Measurements from ENCODE around the gene PLXNA4.

Gene PLXNA4

DNA sequence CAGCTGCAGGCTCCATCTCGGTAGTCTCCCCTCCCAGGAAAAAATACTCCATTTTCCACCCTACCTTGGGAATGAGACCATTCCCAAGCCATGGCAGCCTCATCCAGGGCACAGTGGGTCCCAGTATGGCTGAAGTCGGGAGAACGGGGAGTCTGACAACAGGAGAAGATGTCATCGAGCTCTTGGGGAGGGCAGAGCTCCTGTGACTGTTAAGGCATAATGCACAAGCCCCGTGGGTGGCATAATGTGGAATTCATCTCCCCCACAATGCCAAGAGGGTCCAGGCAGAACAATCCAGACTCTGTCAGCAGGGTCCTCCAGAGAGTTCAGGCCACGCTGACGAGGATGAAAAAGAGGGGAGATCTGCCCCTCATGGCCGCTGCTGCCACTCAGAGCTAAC is 279.4 kb downstream of the PLXNA4 start:
- H3K4me3 ChIP-seq (ENCODE audit: low read depth, low read length) = no peak overlapping the region
- no peak overlapping the region for H2AFZ ChIP-seq (ENCODE audit: low read length, unreplicated experiment)
- no peak overlapping the region for H3K27ac ChIP-seq (ENCODE audit: low read depth, low read length)
- no peaks in the 10 kb centered on the region for H3K4me1 ChIP-seq (ENCODE audit: control insufficient read depth, insufficient read depth, low read length, unreplicated experiment)
- H3K27me3 ChIP-seq (ENCODE audit: insufficient read depth, low read length) = no peaks in the 10 kb centered on the region
- H3K79me2 ChIP-seq (ENCODE audit: control insufficient read depth, insufficient read depth, low read length, unreplicated experiment) = no peaks in the 10 kb centered on the region
- H3K36me3 ChIP-seq (ENCODE audit: insufficient read depth, low read length) = no peaks in the 10 kb centered on the region

DNA sequence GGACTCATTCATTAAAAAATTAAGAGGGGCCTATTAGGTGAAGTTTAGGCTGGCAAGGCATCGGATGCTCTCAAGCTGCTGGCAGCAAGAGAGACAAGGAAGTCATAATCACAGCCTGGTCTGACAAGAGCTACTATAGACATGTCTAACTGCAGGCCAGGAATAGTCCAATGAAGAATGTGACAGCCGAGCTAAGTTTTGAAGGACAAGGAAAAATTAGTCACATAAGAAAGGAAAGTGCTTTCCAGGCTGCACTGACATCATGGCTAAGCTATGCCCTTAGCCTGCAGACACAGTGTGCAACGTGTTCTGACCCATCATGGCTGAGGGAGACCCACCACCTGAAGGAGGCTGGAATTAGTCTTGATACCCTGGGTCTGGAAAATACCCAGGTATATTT is 281.1 kb downstream of the PLXNA4 start:
- no peaks in the 10 kb centered on the region for H3K36me3 ChIP-seq (ENCODE audit: insufficient read depth, low read length)
- no peak overlapping the region for H3K27ac ChIP-seq (ENCODE audit: low read depth, low read length)
- no peaks in the 10 kb centered on the region for H3K79me2 ChIP-seq (ENCODE audit: control insufficient read depth, insufficient read depth, low read length, unreplicated experiment)
- H3K4me3 ChIP-seq (ENCODE audit: low read depth, low read length) = no peak overlapping the region
- H3K27me3 ChIP-seq (ENCODE audit: insufficient read depth, low read length) = no peaks in the 10 kb centered on the region
- H2AFZ ChIP-seq (ENCODE audit: low read length, unreplicated experiment) = no peak overlapping the region
- H3K4me1 ChIP-seq (ENCODE audit: control insufficient read depth, insufficient read depth, low read length, unreplicated experiment) = no peaks in the 10 kb centered on the region

DNA sequence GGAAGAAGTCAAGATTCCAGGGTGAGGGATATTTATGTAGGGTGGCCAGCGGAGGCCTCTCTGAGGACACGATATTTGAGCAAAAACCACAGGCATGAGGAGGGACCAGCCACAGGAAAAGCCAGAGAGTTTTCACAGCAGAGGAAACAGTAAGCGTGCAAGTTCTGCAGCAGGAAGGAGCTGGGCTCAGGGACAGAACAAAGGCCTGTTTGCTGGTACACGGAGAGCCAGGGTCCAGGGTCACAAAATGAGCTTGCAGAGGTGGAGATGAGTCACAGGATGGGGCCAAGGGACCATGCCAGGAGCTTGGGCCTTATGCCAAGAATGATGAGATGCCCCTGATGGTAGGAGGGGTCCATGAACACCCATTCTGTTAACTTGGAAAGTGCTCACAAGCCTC is 283.5 kb downstream of the PLXNA4 start:
- H3K4me1 ChIP-seq (ENCODE audit: control insufficient read depth, insufficient read depth, low read length, unreplicated experiment) = no peaks in the 10 kb centered on the region
- no peak overlapping the region for H2AFZ ChIP-seq (ENCODE audit: low read length, unreplicated experiment)
- H3K27ac ChIP-seq (ENCODE audit: low read depth, low read length) = no peak overlapping the region
- no peaks in the 10 kb centered on the region for H3K36me3 ChIP-seq (ENCODE audit: insufficient read depth, low read length)
- H3K79me2 ChIP-seq (ENCODE audit: control insufficient read depth, insufficient read depth, low read length, unreplicated experiment) = no peaks in the 10 kb centered on the region
- H3K4me3 ChIP-seq (ENCODE audit: low read depth, low read length) = no peak overlapping the region
- no peaks in the 10 kb centered on the region for H3K27me3 ChIP-seq (ENCODE audit: insufficient read depth, low read length)

DNA sequence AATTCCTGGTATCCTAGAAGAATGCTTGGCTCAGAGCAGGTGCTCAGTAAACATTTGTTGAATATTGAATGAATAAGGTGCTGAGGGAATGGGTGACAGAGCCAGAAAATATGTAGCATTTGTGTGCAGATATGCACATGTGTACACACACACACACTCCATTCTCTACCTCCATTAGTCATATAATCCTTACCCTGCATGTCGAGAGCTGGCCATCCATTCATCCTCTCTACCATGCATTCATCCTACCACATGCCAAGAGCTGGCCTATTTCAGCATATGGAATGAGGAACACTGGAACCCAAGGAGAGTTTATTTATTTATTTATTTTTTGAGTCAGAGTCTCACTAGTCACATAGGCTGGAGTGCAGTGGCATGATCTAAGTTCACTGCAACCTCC is 284.8 kb downstream of the PLXNA4 start:
- Histone ChIP-seq H3K4me3 (ENCODE audit: low read depth, low read length) (no peak overlapping the region), H2AFZ (ENCODE audit: low read length, unreplicated experiment) (no peak overlapping the region), H3K36me3 (ENCODE audit: insufficient read depth, low read length) (no peaks in the 10 kb centered on the region), H3K27me3 (ENCODE audit: insufficient read depth, low read length) (no peaks in the 10 kb centered on the region), H3K27ac (ENCODE audit: low read depth, low read length) (no peak overlapping the region), H3K79me2 (ENCODE audit: control insufficient read depth, insufficient read depth, low read length, unreplicated experiment) (no peaks in the 10 kb centered on the region), H3K4me1 (ENCODE audit: control insufficient read depth, insufficient read depth, low read length, unreplicated experiment) (no peaks in the 10 kb centered on the region)

DNA sequence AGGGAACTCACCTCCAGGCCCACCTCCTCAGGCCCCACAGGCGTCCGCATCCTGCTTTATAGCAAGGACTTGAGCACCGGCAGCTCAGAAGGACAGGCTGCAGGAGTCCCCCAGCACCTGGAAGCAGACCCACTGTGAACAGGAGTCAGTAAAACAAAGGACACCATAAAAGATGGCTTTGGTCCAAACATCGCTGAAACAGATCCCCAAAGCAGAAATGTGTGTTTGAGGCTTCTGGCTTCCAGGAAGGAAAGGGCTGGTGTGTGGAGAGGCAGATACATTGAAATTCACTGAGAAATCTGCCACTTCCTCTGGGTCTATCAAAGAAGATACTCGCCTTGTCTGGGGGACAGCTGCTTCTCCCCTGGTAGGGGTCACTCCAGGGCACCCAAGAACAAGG is 286.2 kb downstream of the PLXNA4 start:
- no peaks in the 10 kb centered on the region for H3K27me3 ChIP-seq (ENCODE audit: insufficient read depth, low read length)
- H3K27ac ChIP-seq (ENCODE audit: low read depth, low read length) = no peak overlapping the region

DNA sequence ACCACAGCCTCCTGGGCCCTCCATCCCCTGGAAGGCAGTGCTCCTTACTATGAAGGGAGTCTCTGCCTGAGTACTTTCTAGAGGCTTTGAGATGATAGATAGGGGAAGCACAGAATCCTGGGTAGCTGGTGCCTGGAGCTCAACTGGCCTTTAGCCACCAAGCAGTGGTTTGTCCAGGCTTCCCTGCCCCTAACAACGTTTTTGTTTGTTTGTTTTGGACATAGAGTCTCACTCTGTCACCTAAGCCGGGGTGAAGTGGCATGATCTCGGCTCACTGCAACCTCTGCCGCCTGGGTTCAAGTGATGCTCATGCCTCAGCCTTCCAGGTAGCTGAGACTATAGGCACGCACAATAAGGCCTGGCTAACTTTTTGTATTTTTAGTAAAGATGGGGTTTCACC is 289.4 kb downstream of the PLXNA4 start:
- H2AFZ ChIP-seq (ENCODE audit: low read length, unreplicated experiment) = no peak overlapping the region
- no peak overlapping the region for H3K27ac ChIP-seq (ENCODE audit: low read depth, low read length)
- no peaks in the 10 kb centered on the region for H3K4me1 ChIP-seq (ENCODE audit: control insufficient read depth, insufficient read depth, low read length, unreplicated experiment)
- H3K27me3 ChIP-seq (ENCODE audit: insufficient read depth, low read length) = no peaks in the 10 kb centered on the region
- no peaks in the 10 kb centered on the region for H3K36me3 ChIP-seq (ENCODE audit: insufficient read depth, low read length)
- no peak overlapping the region for H3K4me3 ChIP-seq (ENCODE audit: low read depth, low read length)
- no peaks in the 10 kb centered on the region for H3K79me2 ChIP-seq (ENCODE audit: control insufficient read depth, insufficient read depth, low read length, unreplicated experiment)

More for the DNA sequence above, 286.2 kb downstream of the PLXNA4 start:
- Histone ChIP-seq H2AFZ (ENCODE audit: low read length, unreplicated experiment) (no peak overlapping the region), H3K79me2 (ENCODE audit: control insufficient read depth, insufficient read depth, low read length, unreplicated experiment) (no peaks in the 10 kb centered on the region), H3K4me3 (ENCODE audit: low read depth, low read length) (no peak overlapping the region), H3K36me3 (ENCODE audit: insufficient read depth, low read length) (no peaks in the 10 kb centered on the region), H3K4me1 (ENCODE audit: control insufficient read depth, insufficient read depth, low read length, unreplicated experiment) (no peaks in the 10 kb centered on the region)

DNA sequence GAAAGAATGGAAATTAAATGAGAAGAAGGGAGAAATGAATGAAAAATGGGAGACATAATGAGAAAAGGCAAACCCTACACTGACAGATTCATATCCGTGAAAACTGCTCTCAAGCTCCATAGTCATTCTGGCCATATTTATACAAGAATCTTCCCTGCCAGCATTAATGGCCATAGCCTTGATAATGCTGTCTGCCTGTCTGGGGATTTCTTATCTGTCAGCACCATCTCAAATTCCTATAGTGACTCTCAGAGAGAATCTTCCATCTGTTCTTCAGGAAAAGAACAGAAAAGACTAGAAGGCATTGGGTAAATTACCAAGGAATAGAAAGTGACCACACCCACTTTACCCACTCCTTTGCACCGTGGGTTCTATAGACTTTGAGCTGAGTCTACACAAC is 295.9 kb downstream of the PLXNA4 start:
- no peaks in the 10 kb centered on the region for H3K36me3 ChIP-seq (ENCODE audit: insufficient read depth, low read length)
- H3K4me3 ChIP-seq (ENCODE audit: low read depth, low read length) = no peak overlapping the region
- H3K27ac ChIP-seq (ENCODE audit: low read depth, low read length) = no peak overlapping the region

DNA sequence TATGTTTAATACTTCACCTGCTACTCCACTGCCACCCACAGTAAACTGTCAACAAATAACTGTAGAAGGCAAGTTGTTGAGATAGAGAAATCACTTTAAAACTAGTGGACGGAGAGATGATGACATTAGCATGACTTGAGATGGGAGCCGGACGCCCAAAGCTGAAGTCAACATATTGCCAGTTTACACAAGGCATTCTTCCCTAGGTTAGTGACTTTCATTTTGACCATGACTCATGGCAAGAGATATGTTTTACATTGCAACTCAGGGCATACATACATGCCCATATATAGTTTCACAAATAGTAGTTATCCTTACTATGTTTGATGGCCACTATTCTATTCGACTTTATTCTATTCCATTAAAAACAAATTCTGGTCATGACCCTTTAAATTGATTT is 296.6 kb downstream of the PLXNA4 start:
- Histone ChIP-seq H2AFZ (ENCODE audit: low read length, unreplicated experiment) (no peak overlapping the region), H3K4me3 (ENCODE audit: low read depth, low read length) (no peak overlapping the region), H3K79me2 (ENCODE audit: control insufficient read depth, insufficient read depth, low read length, unreplicated experiment) (no peaks in the 10 kb centered on the region), H3K4me1 (ENCODE audit: control insufficient read depth, insufficient read depth, low read length, unreplicated experiment) (no peaks in the 10 kb centered on the region), H3K27ac (ENCODE audit: low read depth, low read length) (no peak overlapping the region), H3K27me3 (ENCODE audit: insufficient read depth, low read length) (no peaks in the 10 kb centered on the region), H3K36me3 (ENCODE audit: insufficient read depth, low read length) (no peaks in the 10 kb centered on the region)

More for the DNA sequence above, 295.9 kb downstream of the PLXNA4 start:
- H3K79me2 ChIP-seq (ENCODE audit: control insufficient read depth, insufficient read depth, low read length, unreplicated experiment) = no peaks in the 10 kb centered on the region
- no peak overlapping the region for H2AFZ ChIP-seq (ENCODE audit: low read length, unreplicated experiment)
- no peaks in the 10 kb centered on the region for H3K4me1 ChIP-seq (ENCODE audit: control insufficient read depth, insufficient read depth, low read length, unreplicated experiment)
- H3K27me3 ChIP-seq (ENCODE audit: insufficient read depth, low read length) = no peaks in the 10 kb centered on the region

DNA sequence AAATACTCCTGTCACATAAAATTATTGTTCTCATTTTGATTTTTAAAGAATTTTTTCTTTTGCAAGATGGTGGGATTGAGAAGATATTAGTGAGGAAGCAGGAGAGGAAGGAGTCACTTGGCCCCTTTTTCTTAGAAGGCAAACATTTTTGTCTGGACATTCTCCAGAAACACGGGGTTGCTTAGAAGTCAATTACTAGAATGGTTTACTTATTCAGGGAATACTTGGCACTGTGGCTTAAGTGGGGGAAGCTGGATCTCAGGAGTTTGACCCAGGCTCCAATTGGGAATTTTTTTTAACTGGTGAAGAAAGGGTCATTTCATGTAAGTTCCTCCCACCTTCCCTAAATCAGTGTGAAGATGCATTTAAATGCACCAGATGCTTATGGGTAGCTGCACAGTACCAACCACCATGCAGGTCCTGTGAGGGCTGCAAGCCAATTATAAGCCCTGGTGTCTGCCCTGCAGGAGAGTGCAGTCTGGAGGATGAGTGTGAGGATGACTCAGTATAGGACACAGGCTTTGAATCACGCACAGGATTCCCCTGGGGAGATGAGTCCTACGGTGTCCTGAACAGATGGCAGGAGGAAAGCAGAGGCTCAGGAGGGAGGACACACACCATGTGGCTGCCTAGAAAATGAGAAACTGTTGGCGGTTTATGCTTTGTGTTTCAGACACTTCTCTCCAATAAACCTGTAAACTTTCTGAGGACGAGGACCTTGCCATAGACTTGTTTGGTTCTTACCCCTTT is 299.1 kb downstream of the PLXNA4 start:
- Histone ChIP-seq H3K27me3 (ENCODE audit: insufficient read depth, low read length) (no peaks in the 10 kb centered on the region), H3K79me2 (ENCODE audit: control insufficient read depth, insufficient read depth, low read length, unreplicated experiment) (no peaks in the 10 kb centered on the region), H3K36me3 (ENCODE audit: insufficient read depth, low read length) (no peaks in the 10 kb centered on the region), H3K4me3 (ENCODE audit: low read depth, low read length) (no peak overlapping the region), H3K27ac (ENCODE audit: low read depth, low read length) (no peak overlapping the region), H2AFZ (ENCODE audit: low read length, unreplicated experiment) (no peak overlapping the region), H3K4me1 (ENCODE audit: control insufficient read depth, insufficient read depth, low read length, unreplicated experiment) (no peaks in the 10 kb centered on the region)

DNA sequence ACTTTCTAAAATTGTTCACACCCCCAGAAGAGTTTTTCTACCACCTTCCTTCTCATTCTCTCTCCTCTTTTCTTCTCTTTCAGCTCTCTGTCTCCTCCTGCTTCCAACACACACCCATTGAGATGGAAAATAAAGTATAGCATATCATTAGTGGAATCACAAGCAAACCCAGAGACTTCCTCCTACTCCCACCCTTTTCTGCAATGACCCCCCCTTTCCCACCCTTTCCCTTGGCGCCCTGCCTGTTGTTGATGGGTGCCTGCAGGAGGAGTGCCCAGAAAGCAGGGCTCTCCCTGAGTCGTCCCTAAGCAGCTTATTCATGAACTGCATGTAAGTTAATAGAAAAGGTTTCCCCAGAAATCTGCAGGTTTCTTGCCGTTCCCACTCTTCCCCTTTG is 300.0 kb downstream of the PLXNA4 start:
- Histone ChIP-seq H3K4me1 (ENCODE audit: control insufficient read depth, insufficient read depth, low read length, unreplicated experiment) (no peaks in the 10 kb centered on the region), H3K79me2 (ENCODE audit: control insufficient read depth, insufficient read depth, low read length, unreplicated experiment) (no peaks in the 10 kb centered on the region)

DNA sequence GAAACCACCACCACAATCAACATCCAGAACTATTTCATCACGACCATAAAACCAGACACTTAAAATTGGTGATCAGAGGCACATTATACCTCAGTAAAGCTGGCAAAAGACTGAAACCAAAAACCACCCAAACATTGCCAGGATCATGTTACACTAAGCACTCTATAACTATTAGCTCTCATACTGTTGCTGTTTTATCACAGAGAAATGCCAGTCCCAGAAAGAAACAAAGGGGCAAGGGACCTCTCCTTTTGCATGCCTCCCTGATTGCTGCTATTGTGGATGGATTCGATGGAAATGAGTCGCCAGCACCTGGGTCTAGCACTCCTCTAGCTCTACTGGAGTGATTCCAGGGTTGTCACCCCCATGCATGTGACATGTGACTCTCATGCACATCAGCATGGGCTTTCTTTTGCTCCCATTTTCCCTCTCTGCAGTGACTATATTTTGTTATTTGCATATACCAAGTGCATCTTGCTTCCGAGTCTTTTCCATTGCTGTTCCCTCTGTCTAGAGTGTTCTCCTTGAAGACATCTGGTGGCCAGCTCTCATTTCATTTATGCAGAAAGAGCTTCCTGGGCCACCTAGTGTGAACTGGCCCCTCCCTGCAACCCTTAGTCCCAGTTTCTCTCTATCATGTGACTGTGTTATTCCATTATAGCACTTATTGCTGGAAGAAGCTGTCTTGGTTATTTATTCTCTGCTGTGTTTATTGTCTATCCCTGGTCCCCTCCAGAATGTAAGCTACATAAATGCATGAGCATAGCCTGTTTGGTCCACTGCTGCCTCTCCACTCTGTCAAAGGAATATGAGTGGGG is 300.6 kb downstream of the PLXNA4 start:
- H3K4me3 ChIP-seq (ENCODE audit: low read depth, low read length) = no peak overlapping the region
- H3K79me2 ChIP-seq (ENCODE audit: control insufficient read depth, insufficient read depth, low read length, unreplicated experiment) = no peaks in the 10 kb centered on the region
- H2AFZ ChIP-seq (ENCODE audit: low read length, unreplicated experiment) = no peak overlapping the region
- H3K4me1 ChIP-seq (ENCODE audit: control insufficient read depth, insufficient read depth, low read length, unreplicated experiment) = no peaks in the 10 kb centered on the region
- no peaks in the 10 kb centered on the region for H3K27me3 ChIP-seq (ENCODE audit: insufficient read depth, low read length)
- H3K36me3 ChIP-seq (ENCODE audit: insufficient read depth, low read length) = no peaks in the 10 kb centered on the region
- H3K27ac ChIP-seq (ENCODE audit: low read depth, low read length) = no peak overlapping the region

More for the DNA sequence above, 300.0 kb downstream of the PLXNA4 start:
- Histone ChIP-seq H2AFZ (ENCODE audit: low read length, unreplicated experiment) (no peak overlapping the region), H3K27ac (ENCODE audit: low read depth, low read length) (no peak overlapping the region), H3K36me3 (ENCODE audit: insufficient read depth, low read length) (no peaks in the 10 kb centered on the region), H3K4me3 (ENCODE audit: low read depth, low read length) (no peak overlapping the region), H3K27me3 (ENCODE audit: insufficient read depth, low read length) (no peaks in the 10 kb centered on the region)
